ENCODE data around the gene RPS27. TPM values are rescaled to one million over a fixed set of nuclear protein-coding genes. Genes with fewer than 3 reads are reported as not detected.

The RPS27 gene
- total RNA-seq, 1 experiment from 2014 or later = 1,783 TPM

GRCh38 chr1:153954826-153955225, 35.7 kb upstream of the RPS27 start:
- DNase-seq = no peak
- peaks cover 23% of the 10 kb centered on the region for H3K36me3 Mint-ChIP-seq (ENCODE audit: insufficient read depth, unreplicated experiment)
- H3K9me3 Mint-ChIP-seq (ENCODE audit: low read depth, unreplicated experiment) = no peaks in the 10 kb centered on the region
- peaks cover 15% of the 10 kb centered on the region for H3K4me1 Mint-ChIP-seq (ENCODE audit: low read depth, unreplicated experiment)
- no peaks in the 10 kb centered on the region for H3K27me3 Mint-ChIP-seq (ENCODE audit: unreplicated experiment)
- H3K4me3 Mint-ChIP-seq (ENCODE audit: low read depth, unreplicated experiment) = no peak overlapping the region
- H3K27ac Mint-ChIP-seq (ENCODE audit: unreplicated experiment) = no peak overlapping the region
- CTCF ChIA-PET = no interaction called here
- BruUV-seq (replicated peaks) = no TSS peak
- no peak for TF ChIP-seq CTCF (IDR thresholded peaks at IDR 0.05; ENCODE audit: unreplicated experiment)
- intact Hi-C loops (cut with micrococcal nuclease; ENCODE audit: unreplicated experiment) = no loop called here

GRCh38 chr1:153956997-153957715, 33.4 kb upstream of the RPS27 start:
- Mint-ChIP-seq H3K27me3 (ENCODE audit: unreplicated experiment) (no peaks in the 10 kb centered on the region), H3K36me3 (ENCODE audit: insufficient read depth, unreplicated experiment) (peaks cover 32% of the 10 kb centered on the region), H3K4me3 (ENCODE audit: low read depth, unreplicated experiment) (peak overlapping the region; percentile 90), H3K4me1 (ENCODE audit: low read depth, unreplicated experiment) (peaks cover 21% of the 10 kb centered on the region), H3K27ac (ENCODE audit: unreplicated experiment) (peak overlapping the region; percentile 39), H3K9me3 (ENCODE audit: low read depth, unreplicated experiment) (no peaks in the 10 kb centered on the region)
- CTCF ChIA-PET = interaction anchor here (1.8 to 3.2 kb wide), 2 partner anchors 11 kb away, joined by 7 to 16 read pairs; partner anchors contain the start of genes CREB3L4 and DENND4B
- BruUV-seq (replicated peaks) = no TSS peak
- DNase-seq = no peak
- TF ChIP-seq CTCF (IDR thresholded peaks at IDR 0.05; ENCODE audit: unreplicated experiment) = no peak
- intact Hi-C loops (cut with micrococcal nuclease; ENCODE audit: unreplicated experiment) = no loop called here

DNA sequence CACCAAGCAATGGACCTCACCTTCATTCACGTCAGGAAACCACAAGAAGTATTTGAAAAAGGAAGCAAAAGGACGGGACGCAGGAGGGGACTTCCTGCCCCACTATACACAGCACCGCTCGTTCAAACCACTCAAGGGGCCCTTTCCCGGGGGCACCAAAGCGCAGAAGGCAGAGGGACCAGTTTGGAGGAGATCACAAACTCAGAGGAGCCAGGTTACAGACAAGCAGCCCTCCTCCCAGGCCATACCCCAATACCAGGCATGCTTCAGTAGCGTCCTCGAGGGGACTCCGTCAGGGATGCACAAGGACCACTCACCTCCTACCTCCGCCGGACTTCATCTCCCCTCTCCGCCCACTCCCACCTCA, 32.8 kb upstream of the RPS27 start:
- Mint-ChIP-seq H3K9me3 (ENCODE audit: low read depth, unreplicated experiment) (no peaks in the 10 kb centered on the region), H3K27me3 (ENCODE audit: unreplicated experiment) (no peaks in the 10 kb centered on the region), H3K36me3 (ENCODE audit: insufficient read depth, unreplicated experiment) (peaks cover 38% of the 10 kb centered on the region), H3K27ac (ENCODE audit: unreplicated experiment) (peak overlapping the region; percentile 39), H3K4me1 (ENCODE audit: low read depth, unreplicated experiment) (peaks cover 27% of the 10 kb centered on the region), H3K4me3 (ENCODE audit: low read depth, unreplicated experiment) (peak overlapping the region; percentile 90)
- intact Hi-C loops (cut with micrococcal nuclease; ENCODE audit: unreplicated experiment) = no loop called here
- TF ChIP-seq CTCF (IDR thresholded peaks at IDR 0.05; ENCODE audit: unreplicated experiment) = no peak
- DNase-seq = no peak
- no TSS peak for BruUV-seq (replicated peaks)
- CTCF ChIA-PET = interaction anchor here (1.8 to 3.2 kb wide), 2 partner anchors 10 to 11 kb away, joined by 7 to 16 read pairs; partner anchors contain the start of genes CREB3L4 and DENND4B

DNA sequence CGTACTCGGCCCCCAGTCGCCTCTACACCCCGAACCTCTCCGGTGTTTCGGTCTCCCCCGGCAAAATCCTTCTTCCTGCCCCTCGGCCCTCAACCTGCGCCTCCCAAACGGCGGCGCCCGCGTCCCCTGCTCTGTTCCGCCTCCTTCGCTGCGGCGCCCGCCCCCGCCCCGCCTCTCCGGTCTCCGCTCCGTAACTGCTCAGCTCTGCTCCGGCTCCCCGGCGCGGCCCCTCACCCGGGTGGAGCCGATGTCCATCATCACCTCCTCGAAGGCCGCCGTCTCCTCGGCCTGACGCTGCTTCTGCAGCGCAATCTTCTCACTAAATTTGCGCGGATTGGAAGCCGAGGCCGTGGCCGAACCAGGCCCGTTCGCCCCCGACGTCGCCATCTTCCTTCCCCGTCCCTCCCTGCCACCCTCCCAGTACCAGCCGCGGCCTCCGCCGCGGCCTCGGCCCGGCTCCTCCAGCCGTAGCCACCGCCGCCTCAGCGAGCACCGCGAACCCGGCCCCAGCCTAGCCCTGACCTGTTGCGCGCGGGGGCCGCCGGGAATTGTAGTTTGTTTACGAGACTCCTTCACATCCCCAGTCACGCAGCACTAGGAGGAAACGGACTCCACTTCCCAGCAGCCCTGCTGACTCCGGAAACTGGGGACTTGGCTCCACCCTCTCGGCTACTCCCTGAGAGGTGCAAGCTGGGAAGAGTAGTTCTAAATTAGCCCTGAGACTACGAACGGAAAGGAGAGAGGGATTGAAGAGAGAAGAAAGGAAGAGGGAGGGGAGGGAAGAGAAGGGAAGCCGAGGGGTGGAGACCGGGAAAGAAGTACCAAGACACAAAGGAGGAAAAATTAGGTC, 32.2 kb upstream of the RPS27 start, which contains the start of gene CRTC2:
Gene CRTC2, minus strand, starts transcription at position 502 of the 850 bp plus-strand sequence. Its CDS starts 115 bp downstream, at position 387.
- H3K4me1 Mint-ChIP-seq (ENCODE audit: low read depth, unreplicated experiment) = peaks cover 29% of the 10 kb centered on the region

More for the DNA sequence above, 32.2 kb upstream of the RPS27 start, which contains the start of gene CRTC2:
- H3K4me3 Mint-ChIP-seq (ENCODE audit: low read depth, unreplicated experiment) = peak within 1 kb of the TSS; percentile 90
- H3K27me3 Mint-ChIP-seq (ENCODE audit: unreplicated experiment) = no peaks in the 10 kb centered on the region
- no peak for TF ChIP-seq CTCF (IDR thresholded peaks at IDR 0.05; ENCODE audit: unreplicated experiment)
- H3K27ac Mint-ChIP-seq (ENCODE audit: unreplicated experiment) = peak within 1 kb of the TSS; percentile 39
- intact Hi-C loops (cut with micrococcal nuclease; ENCODE audit: unreplicated experiment) = no loop called here
- CTCF ChIA-PET = interaction anchor here (0.6 to 3.2 kb wide), 7 partner anchors 9 to 1960 kb away, joined by 3 to 16 read pairs (median 3); partner anchors contain the start of genes CREB3L4, DENND4B and JTB
- peak; percentile 99 for DNase-seq
- BruUV-seq (replicated peaks) = no TSS peak
- no peaks in the 10 kb centered on the region for H3K9me3 Mint-ChIP-seq (ENCODE audit: low read depth, unreplicated experiment)
- peaks cover 44% of the 10 kb centered on the region for H3K36me3 Mint-ChIP-seq (ENCODE audit: insufficient read depth, unreplicated experiment)

All from Calu3 (cell line).